ENCODE data around the gene MAD1L1.
"Not testable (repeated sequence)": the region's sequence is repeated elsewhere in the genome, so short reads cannot be mapped to it uniquely, and the experiment has no call there.

MAD1L1 gene

DNA sequence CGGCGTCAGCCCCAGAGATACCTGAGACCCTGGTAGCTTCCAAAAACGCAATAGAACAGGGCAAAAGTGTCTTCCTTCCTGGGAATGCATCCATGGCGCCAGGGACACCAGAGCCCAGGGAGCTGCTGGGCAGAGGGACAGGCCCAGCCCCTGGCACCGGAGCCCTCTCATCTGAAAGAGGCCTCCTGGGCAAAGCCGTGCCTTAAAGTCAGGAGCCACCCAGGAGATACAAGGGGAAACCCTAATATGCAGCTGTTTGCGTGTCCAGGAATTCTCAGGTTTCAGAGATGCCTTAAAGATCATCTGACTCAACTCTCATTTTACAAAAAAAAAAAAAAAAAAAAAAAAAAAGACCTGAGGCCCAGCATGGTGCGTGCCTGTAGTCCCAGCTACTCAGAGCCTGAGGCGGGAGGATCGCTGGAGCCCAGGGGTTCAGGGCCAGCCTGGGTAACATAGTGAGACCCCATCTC is 37.3 kb upstream of the MAD1L1 start:
- H3K4me3 ChIP-seq (replicated peaks; ENCODE audit: low read depth, low read length) = no peak overlapping the region
- TF ChIP-seq, protein P1, sequence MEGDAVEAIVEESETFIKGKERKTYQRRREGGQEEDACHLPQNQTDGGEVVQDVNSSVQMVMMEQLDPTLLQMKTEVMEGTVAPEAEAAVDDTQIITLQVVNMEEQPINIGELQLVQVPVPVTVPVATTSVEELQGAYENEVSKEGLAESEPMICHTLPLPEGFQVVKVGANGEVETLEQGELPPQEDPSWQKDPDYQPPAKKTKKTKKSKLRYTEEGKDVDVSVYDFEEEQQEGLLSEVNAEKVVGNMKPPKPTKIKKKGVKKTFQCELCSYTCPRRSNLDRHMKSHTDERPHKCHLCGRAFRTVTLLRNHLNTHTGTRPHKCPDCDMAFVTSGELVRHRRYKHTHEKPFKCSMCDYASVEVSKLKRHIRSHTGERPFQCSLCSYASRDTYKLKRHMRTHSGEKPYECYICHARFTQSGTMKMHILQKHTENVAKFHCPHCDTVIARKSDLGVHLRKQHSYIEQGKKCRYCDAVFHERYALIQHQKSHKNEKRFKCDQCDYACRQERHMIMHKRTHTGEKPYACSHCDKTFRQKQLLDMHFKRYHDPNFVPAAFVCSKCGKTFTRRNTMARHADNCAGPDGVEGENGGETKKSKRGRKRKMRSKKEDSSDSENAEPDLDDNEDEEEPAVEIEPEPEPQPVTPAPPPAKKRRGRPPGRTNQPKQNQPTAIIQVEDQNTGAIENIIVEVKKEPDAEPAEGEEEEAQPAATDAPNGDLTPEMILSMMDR (IDR thresholded peaks at IDR 0.05; ENCODE audit: low read depth, low read length, missing control alignments) = no peak

DNA sequence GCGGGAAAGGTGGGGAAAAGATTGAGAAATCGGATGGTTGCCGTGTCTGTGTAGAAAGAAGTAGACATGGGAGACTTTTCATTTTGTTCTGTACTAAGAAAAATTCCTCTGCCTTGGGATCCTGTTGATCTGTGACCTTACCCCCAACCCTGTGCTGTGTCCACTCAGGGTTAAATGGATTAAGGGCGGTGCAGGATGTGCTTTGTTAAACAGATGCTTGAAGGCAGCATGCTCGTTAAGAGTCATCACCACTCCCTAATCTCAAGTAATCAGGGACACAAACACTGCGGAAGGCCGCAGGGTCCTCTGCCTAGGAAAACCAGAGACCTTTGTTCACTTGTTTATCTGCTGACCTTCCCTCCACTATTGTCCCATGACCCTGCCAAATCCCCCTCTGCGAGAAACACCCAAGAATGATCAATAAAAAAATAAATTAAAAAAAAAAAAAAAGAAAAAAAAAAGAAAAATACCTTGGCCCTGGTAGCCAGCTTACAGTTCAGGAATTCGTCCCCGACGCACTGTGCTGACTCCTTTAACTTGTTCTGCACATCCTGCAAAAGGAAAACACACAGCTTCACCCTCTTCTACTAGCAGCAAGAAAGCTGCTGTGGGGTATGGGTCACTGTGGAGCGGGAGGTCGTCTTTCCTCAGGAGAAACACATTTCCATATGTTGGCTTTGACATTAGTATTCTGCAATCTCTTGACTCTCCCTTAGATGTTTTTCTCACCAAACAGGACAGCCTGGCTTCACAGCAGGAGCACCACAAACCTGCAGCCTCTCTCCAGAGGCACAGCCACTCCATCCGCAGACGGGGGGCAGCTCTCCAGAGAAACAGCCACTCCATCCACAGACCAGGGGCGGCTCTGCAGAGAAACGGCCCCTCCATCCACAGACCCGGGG is 36.6 kb upstream of the MAD1L1 start:
- H3K4me3 ChIP-seq (replicated peaks; ENCODE audit: low read depth, low read length) = not testable (repeated sequence)

More for the DNA sequence above, 37.3 kb upstream of the MAD1L1 start:
- DNase-seq (ENCODE audit: extremely low read depth, low read depth) = no peak

DNA sequence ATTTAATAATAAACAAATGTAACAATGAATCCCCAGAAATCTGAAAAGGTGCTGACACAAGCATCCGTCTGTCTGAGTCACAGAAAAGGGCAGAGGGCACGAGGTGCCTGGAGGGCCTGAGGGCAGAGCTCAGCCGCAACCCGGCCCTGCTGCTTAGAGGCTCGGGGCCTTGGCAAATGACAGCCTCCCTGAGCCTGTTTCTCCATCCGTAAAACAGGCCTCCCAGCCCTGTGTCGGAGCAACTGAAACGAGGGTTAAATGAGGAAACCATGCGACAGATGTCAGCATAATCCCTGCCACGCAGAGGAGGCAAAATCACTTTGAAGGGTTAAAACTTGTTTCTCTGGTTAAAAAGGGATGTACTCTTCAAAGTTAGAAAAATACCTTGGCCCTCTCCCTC is 34.2 kb upstream of the MAD1L1 start:
- TF ChIP-seq, protein P1 (IDR thresholded peaks at IDR 0.05; ENCODE audit: low read depth, low read length, missing control alignments) = no peak
- no peak for DNase-seq (ENCODE audit: extremely low read depth, low read depth)
- no peak overlapping the region for H3K4me3 ChIP-seq (replicated peaks; ENCODE audit: low read depth, low read length)

More for the DNA sequence above, 36.6 kb upstream of the MAD1L1 start:
- DNase-seq (ENCODE audit: extremely low read depth, low read depth) = not testable (repeated sequence)

DNA sequence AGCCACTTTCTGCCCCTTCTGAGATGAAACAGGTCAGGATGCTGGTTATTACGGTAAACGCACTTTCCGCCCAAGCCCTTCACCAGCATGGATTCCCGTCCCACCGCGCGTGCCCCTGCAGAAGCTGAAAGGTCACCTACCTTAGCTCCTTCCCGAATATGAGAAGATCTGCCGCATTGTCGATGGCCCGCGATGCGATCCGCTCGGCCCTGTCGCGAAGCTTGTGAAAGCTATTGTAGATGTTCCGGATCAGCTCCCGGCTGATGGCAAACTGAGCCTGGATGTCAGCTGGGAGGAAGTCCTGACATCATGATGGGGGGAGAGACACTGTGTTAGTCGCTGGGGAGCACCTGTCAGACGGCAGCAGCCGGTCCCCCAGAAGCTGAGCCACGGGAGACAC is 31.4 kb upstream of the MAD1L1 start:
- DNase-seq (ENCODE audit: extremely low read depth, low read depth) = no peak
- TF ChIP-seq, protein P1 (IDR thresholded peaks at IDR 0.05; ENCODE audit: low read depth, low read length, missing control alignments) = no peak
- H3K4me3 ChIP-seq (replicated peaks; ENCODE audit: low read depth, low read length) = no peak overlapping the region

DNA sequence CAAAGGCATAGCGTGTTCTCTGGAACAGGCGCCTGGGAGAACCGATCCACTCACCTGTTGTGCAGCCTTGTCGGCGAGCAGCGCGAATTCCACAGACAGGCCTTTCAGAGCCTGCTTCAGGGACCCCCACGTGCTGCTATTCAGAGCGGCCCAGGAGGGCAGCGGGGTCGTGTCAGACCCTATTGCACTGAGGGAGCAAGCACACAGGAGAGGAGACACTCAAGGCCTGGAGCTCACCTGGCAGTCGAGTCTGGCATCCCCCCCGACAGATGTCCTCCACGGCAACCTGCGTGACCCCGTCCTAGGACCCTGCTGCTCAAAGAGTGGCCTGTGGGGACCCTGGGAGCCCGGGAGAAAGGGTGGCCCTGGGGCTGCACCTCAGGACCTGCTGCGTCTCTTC is 30.4 kb upstream of the MAD1L1 start:
- DNase-seq (ENCODE audit: extremely low read depth, low read depth) = no peak
- no peak overlapping the region for H3K4me3 ChIP-seq (replicated peaks; ENCODE audit: low read depth, low read length)
- TF ChIP-seq, protein P1 (IDR thresholded peaks at IDR 0.05; ENCODE audit: low read depth, low read length, missing control alignments) = no peak

DNA sequence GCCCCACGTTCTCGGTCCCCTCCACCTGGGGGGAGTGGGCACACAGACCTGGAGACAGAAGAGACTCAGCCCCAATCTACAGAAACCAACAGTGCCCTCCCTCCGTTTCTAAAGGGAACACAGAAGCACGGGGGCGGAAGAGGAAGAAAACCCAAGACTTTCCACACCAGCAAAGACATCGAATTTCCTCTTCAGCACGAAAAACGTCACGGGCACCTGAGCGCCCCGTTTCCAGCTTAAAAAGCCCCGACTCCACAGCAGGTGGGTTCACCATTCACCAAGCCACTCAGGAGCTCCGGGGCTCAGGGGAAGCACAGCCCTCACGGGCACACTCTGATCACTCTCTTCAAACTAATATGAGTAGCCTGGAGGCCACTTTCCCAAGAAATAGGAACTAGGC is 28.9 kb upstream of the MAD1L1 start:
- DNase-seq (ENCODE audit: extremely low read depth, low read depth) = no peak
- TF ChIP-seq, protein P1 (IDR thresholded peaks at IDR 0.05; ENCODE audit: low read depth, low read length, missing control alignments) = no peak
- no peak overlapping the region for H3K4me3 ChIP-seq (replicated peaks; ENCODE audit: low read depth, low read length)

DNA sequence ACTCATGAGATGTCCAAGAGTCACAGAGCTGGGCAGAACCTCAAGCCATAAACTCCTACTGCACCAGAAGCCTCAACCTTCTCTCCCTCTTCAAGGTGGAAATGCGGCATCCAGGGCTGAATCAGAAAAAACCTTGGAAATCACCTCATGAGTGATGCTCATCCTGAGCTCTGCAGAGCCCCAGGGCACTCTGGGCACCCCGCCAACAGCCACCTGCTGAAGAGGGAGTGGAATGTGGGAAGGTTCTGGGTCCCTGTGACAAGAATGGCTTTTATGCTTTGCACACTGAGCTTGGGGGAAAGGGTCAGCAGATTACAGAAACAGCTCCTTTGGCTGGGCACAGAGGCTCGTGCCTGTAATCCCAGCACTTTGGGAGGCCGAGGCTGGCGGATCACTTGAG is 28.1 kb upstream of the MAD1L1 start:
- no peak for DNase-seq (ENCODE audit: extremely low read depth, low read depth)

More for the DNA sequence above, 28.1 kb upstream of the MAD1L1 start:
- TF ChIP-seq, protein P1 (IDR thresholded peaks at IDR 0.05; ENCODE audit: low read depth, low read length, missing control alignments) = no peak
- H3K4me3 ChIP-seq (replicated peaks; ENCODE audit: low read depth, low read length) = no peak overlapping the region

All from HFF-Myc (cell line).